Osteocyte (in vitro differentiated cells): ENCODE measurements around the gene MSH6. TPM values are rescaled to one million over a fixed set of nuclear protein-coding genes. Genes with fewer than 3 reads are reported as not detected.

Source experiments
- DNase-seq: peaks from one replicate; pipeline ENCODE4 v3.0.0; 2021; ENCODE audit warnings: mixed read lengths; ENCODE audit not compliant: unreplicated experiment; ENCODE audit errors: extremely low spot score
- H3K27ac Mint-ChIP-seq: one replicate; pipeline ENCODE4 v1.8.0; 2021; ENCODE audit warnings: mild to moderate bottlenecking, mixed read lengths; ENCODE audit not compliant: unreplicated experiment
- H3K27me3 Mint-ChIP-seq: one replicate; pipeline ENCODE4 v1.8.0; 2021; ENCODE audit warnings: mixed read lengths; ENCODE audit not compliant: unreplicated experiment
- H3K36me3 Mint-ChIP-seq: one replicate; pipeline ENCODE4 v1.8.0; 2021; ENCODE audit warnings: mixed read lengths; ENCODE audit not compliant: unreplicated experiment
- H3K4me1 Mint-ChIP-seq: one replicate; pipeline ENCODE4 v1.8.0; 2021; ENCODE audit warnings: mixed read lengths; ENCODE audit not compliant: unreplicated experiment
- H3K4me3 Mint-ChIP-seq: one replicate; pipeline ENCODE4 v1.8.0; 2021; ENCODE audit warnings: mild to moderate bottlenecking, moderate library complexity, mixed read lengths; ENCODE audit not compliant: unreplicated experiment
- H3K9me3 Mint-ChIP-seq: one replicate; pipeline ENCODE4 v1.8.0; 2021; ENCODE audit warnings: mixed read lengths; ENCODE audit not compliant: unreplicated experiment
- long read RNA-seq: library from polyadenylated mRNA; unstranded; transcript quantifications from one replicate; pipeline ENCODE4 v2.0.0, GENCODE V29; 2021
- total RNA-seq: library from RNA; stranded (reverse); gene quantifications from 2 replicates; pipeline ENCODE4 v1.2.1, GENCODE V29; 2021
- TF ChIP-seq, protein P1 (sequence below): fragments of 200-600 bp; sonication (generic); IDR thresholded peaks from 2 replicates; pipeline ENCODE4 v1.5.0; 2021; ENCODE audit warnings: antibody characterized with exemption, mild to moderate bottlenecking, moderate library complexity

The MSH6 gene, protein sequence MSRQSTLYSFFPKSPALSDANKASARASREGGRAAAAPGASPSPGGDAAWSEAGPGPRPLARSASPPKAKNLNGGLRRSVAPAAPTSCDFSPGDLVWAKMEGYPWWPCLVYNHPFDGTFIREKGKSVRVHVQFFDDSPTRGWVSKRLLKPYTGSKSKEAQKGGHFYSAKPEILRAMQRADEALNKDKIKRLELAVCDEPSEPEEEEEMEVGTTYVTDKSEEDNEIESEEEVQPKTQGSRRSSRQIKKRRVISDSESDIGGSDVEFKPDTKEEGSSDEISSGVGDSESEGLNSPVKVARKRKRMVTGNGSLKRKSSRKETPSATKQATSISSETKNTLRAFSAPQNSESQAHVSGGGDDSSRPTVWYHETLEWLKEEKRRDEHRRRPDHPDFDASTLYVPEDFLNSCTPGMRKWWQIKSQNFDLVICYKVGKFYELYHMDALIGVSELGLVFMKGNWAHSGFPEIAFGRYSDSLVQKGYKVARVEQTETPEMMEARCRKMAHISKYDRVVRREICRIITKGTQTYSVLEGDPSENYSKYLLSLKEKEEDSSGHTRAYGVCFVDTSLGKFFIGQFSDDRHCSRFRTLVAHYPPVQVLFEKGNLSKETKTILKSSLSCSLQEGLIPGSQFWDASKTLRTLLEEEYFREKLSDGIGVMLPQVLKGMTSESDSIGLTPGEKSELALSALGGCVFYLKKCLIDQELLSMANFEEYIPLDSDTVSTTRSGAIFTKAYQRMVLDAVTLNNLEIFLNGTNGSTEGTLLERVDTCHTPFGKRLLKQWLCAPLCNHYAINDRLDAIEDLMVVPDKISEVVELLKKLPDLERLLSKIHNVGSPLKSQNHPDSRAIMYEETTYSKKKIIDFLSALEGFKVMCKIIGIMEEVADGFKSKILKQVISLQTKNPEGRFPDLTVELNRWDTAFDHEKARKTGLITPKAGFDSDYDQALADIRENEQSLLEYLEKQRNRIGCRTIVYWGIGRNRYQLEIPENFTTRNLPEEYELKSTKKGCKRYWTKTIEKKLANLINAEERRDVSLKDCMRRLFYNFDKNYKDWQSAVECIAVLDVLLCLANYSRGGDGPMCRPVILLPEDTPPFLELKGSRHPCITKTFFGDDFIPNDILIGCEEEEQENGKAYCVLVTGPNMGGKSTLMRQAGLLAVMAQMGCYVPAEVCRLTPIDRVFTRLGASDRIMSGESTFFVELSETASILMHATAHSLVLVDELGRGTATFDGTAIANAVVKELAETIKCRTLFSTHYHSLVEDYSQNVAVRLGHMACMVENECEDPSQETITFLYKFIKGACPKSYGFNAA (N-terminal part only)
- 55.8 and 62.4 TPM in 2 replicates for total RNA-seq
- long read RNA-seq, full-length matches to known transcripts = 49 of 99 reads
- long read RNA-seq, partial matches to known transcripts = 41 of 99 reads
- long read RNA-seq, other reads (novel, unspliced or antisense) = 9 of 99 reads

DNA sequence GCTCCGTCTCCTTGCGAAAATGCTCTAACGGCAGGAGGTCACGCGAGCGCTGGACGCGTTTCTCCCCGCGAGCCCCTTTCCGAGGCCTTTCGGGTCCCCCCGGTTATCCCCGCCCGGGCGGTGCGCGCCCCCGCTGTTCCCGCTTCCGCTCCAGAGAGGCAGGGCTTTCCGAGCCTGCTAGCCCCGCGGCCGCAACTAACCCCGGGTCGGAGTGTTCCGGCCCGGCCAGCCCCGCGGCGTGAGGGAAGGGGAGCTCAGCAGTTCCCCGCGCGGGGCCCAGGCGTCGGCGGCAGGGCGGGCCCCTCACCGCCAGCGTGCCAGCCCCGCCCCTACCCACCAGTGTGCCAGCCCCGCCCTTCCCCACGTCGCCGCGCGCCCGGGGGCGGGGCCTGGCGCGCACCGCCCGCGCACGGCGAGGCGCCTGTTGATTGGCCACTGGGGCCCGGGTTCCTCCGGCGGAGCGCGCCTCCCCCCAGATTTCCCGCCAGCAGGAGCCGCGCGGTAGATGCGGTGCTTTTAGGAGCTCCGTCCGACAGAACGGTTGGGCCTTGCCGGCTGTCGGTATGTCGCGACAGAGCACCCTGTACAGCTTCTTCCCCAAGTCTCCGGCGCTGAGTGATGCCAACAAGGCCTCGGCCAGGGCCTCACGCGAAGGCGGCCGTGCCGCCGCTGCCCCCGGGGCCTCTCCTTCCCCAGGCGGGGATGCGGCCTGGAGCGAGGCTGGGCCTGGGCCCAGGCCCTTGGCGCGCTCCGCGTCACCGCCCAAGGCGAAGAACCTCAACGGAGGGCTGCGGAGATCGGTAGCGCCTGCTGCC lies at the start of gene MSH6:
MSH6 (plus strand) TSS at position 475 of the 815 bp plus-strand sequence; CDS start at position 564, 89 bp downstream.
- Mint-ChIP-seq H3K4me3 (peak within 1 kb of the TSS; percentile 90), H3K27ac (peak within 1 kb of the TSS; percentile 90), H3K4me1 (peaks cover 17% of the 10 kb centered on the region), H3K36me3 (no peaks in the 10 kb centered on the region), H3K27me3 (no peaks in the 10 kb centered on the region), H3K9me3 (no peaks in the 10 kb centered on the region)
- peak; percentile 97 for DNase-seq
- TF ChIP-seq, protein P1, sequence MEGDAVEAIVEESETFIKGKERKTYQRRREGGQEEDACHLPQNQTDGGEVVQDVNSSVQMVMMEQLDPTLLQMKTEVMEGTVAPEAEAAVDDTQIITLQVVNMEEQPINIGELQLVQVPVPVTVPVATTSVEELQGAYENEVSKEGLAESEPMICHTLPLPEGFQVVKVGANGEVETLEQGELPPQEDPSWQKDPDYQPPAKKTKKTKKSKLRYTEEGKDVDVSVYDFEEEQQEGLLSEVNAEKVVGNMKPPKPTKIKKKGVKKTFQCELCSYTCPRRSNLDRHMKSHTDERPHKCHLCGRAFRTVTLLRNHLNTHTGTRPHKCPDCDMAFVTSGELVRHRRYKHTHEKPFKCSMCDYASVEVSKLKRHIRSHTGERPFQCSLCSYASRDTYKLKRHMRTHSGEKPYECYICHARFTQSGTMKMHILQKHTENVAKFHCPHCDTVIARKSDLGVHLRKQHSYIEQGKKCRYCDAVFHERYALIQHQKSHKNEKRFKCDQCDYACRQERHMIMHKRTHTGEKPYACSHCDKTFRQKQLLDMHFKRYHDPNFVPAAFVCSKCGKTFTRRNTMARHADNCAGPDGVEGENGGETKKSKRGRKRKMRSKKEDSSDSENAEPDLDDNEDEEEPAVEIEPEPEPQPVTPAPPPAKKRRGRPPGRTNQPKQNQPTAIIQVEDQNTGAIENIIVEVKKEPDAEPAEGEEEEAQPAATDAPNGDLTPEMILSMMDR = no peak

- Mint-ChIP-seq H3K9me3 (no peaks in the 10 kb centered on the region), H3K27me3 (peaks cover 32% of the 10 kb centered on the region), H3K4me3 (no peak overlapping the region), H3K36me3 (no peaks in the 10 kb centered on the region), H3K27ac (no peak overlapping the region), H3K4me1 (no peaks in the 10 kb centered on the region)
- TF ChIP-seq, protein P1 = no peak
- no peak for DNase-seq
These were observed 47.6 kb upstream of the MSH6 start for GRCh38 chr2:47735136-47735869.

DNA sequence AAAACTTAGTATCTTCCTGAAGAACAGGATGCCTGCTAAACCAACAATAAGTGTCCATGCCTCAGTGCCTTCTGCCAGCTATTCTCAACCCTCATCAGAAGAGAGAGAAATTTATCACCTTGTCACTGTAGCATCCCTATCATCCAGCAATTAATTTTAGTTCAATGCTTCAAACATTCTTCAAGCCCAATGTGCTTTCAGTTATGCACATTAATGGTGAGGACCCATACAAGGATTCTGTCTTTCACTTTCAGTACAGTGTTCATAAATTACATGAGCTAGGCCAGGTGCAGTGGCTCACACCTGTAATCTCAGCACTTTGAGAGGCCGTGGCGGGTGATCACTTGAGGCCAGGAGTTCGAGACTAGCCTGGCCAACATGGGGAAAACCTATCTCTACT lies 47.0 kb upstream of the MSH6 start:
- H3K27me3 Mint-ChIP-seq = peaks cover 32% of the 10 kb centered on the region
- no peaks in the 10 kb centered on the region for H3K4me1 Mint-ChIP-seq
- H3K36me3 Mint-ChIP-seq = no peaks in the 10 kb centered on the region
- H3K9me3 Mint-ChIP-seq = no peaks in the 10 kb centered on the region
- TF ChIP-seq, protein P1 = no peak
- H3K4me3 Mint-ChIP-seq = no peak overlapping the region
- DNase-seq = no peak
- H3K27ac Mint-ChIP-seq = no peak overlapping the region

DNA sequence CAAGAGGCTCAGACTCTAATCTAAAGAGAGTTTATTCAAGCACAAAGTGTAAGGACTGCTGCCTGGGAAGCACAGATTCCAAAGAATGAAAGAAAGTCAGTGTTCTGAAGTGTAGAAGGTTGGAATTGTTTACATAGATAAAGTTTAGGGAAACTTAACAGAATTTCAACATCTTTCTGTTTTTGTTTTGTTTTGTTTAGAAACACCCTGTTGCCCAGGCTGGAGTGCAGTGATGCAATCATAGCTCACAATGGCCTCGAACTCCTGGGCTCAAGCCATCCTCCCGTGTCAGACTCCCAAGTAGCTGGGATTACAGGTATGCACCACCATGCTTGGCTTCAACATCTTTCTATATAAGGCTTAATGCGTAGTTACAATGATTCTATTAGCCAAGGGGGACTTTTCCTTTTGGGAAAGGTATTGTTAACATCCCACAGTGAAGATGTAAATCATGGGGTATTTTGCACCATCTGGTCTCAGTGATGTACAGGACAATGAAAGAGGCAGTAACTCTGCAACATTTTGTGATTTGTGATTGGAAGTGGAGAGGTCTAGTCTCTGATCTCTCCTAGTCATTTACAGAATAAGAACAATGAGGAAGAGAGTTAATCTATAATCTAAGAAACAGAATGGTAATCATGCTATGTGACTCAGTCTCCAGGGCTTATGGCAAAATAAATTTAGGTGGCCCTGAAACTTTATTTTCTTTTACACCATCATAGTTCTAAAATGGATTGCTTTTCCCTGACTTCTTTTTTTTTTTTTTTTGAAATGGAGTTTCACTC lies 45.6 kb upstream of the MSH6 start:
- no peak overlapping the region for H3K27ac Mint-ChIP-seq
- no peak overlapping the region for H3K4me3 Mint-ChIP-seq
- no peaks in the 10 kb centered on the region for H3K36me3 Mint-ChIP-seq
- no peak for DNase-seq
- H3K4me1 Mint-ChIP-seq = no peaks in the 10 kb centered on the region
- peaks cover 44% of the 10 kb centered on the region for H3K27me3 Mint-ChIP-seq
- TF ChIP-seq, protein P1 = no peak
- H3K9me3 Mint-ChIP-seq = no peaks in the 10 kb centered on the region
